GM21825 (cell line): Measurements from ENCODE around the gene AQP10.
A peak's percentile ranks its signal among the peaks of the same experiment; 100 is the strongest.
"Not testable (repeated sequence)": the region's sequence is repeated elsewhere in the genome, so short reads cannot be mapped to it uniquely, and the experiment has no call there.

ENCODE experiments used
- ATAC-seq: cut with Tn5 transposase; IDR thresholded peaks from one replicate; pipeline ENCODE4 v1.9.1; 2021; ENCODE audit warnings: mild to moderate bottlenecking, moderate library complexity; ENCODE audit not compliant: unreplicated experiment

AQP10 gene, protein sequence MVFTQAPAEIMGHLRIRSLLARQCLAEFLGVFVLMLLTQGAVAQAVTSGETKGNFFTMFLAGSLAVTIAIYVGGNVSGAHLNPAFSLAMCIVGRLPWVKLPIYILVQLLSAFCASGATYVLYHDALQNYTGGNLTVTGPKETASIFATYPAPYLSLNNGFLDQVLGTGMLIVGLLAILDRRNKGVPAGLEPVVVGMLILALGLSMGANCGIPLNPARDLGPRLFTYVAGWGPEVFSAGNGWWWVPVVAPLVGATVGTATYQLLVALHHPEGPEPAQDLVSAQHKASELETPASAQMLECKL

GRCh38 chr1:154320882-154321608 is at the start of gene AQP10:
TSS of gene AQP10 (plus strand) at chr1:154321093. CDS start at chr1:154321156, 63 bp downstream.
- no peak for ATAC-seq

GRCh38 chr1:154272217-154272998 is 48.5 kb upstream of the AQP10 start, which contains the start of gene HAX1:
TSS of gene HAX1 (plus strand) at chr1:154272629. CDS start at chr1:154272724, 95 bp downstream.
- ATAC-seq, result peak; percentile 91

DNA sequence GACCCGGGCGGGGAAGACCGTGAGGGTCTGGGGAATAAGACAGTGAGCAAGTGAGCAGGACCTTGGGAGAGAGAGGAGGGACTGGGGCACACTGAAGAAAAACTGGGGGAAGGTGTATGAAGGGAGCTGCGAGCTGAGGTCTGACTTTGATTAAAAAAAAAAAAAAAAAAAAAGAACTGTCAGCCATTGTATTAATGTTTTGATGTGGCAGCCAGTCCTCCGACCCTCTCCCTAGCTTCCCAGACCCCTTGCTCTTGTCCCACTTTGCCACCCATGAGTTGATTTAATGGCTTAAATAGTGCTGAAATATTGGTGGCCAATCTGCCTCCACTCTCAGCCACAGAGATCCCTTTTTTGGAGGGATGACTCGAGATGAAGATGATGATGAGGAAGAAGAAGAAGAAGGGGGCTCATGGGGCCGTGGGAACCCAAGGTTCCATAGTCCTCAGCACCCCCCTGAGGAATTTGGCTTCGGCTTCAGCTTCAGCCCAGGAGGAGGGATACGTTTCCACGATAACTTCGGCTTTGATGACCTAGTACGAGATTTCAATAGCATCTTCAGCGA is 47.8 kb upstream of the AQP10 start:
- ATAC-seq, result no peak

GRCh38 chr1:154276797-154277196 is 44.1 kb upstream of the AQP10 start:
- ATAC-seq, result no peak

DNA sequence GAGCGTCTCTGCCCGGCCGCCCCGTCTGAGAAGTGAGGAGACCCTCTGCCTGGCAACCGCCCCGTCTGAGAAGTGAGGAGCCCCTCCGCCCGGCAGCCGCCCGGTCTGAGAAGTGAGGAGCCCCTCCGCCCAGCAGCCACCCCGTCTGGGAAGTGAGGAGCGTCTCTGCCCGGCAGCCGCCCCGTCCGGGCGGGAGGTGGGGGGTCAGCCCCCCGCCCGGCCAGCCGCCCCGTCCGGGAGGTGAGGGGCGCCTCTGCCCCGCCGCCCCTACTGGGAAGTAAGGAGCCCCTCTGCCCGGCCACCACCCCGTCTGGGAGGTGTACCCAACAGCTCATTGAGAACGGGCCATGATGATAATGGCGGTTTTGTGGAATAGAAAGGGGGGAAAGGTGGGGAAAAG is 33.3 kb upstream of the AQP10 start:
- not testable (repeated sequence) for ATAC-seq

DNA sequence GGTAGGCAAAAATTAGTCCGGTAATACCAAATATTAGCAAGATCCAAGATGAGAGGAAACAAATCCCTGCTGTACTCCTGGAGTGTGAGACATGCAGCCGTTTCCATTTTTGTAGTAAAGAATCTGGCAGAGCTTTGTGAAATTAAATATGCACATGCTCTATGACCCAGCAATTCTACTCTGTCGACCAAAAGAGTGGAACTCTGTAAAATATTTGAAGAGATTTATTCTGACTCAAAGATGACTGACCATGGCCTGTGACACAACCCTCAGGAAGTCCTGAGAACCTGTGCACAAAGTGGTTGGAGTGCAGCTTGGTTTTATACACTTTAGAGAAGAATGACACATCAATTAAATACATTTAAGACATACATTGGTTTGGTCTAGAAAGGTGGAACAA is 32.2 kb upstream of the AQP10 start:
- no peak for ATAC-seq

- no peak for ATAC-seq
Observed at GRCh38 chr1:154290921-154291320, 30.0 kb upstream of the AQP10 start.

DNA sequence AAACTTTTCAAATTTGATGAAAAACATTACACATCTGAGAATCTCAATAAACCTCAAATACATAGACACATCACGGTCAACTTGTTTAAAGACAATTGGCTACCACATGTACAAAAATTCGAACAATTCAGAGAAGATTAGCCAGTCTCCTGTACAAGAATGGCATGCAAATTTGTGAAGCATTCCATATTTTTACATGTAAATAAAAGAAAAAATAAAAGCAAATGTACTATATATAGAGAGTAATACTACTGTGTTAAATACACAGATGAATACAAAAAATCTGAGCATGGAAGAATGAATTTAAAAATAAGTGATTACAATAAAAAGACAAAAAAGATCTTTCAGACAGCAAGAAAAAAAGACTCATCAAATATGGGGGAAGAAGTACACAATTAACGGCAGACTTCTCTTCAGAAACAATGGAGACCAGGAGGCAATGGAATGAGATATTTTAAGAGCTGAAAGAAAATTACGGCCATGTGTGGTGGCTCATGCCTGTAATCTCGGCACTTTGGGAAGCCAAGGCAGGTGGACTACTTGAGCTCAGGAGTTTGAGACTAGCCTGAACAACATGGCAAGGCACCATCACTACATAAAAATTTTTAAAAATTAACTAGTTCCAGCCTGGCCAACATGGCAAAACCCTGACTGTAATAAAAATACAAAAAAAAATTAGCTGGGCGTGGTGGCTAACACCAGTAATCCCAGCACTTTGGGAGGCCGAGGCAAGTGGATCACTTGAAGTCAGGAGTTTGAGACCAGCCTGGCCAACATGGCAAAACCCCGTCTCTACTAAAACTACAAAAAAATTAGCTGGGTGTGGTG is 25.3 kb upstream of the AQP10 start:
- ATAC-seq, result no peak

DNA sequence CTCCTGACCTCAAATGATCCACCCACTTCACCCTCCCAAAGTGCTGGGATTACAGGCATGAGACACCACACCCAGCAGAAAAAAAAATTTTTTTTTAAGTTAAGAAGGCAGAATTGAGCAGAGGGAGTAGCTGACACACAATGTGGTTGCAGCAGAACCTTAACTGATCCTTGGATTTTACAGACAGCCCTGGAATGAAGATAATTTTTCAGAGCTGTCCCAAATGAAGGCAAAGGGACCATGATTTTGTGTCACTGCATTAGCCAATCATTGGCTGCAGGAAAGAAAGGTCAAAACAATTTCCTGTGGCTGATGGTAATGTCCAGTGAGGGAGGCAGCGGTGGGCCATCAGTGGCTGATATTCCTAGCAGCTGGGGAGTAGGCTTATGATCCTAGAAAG is 19.3 kb upstream of the AQP10 start:
- ATAC-seq, result no peak

DNA sequence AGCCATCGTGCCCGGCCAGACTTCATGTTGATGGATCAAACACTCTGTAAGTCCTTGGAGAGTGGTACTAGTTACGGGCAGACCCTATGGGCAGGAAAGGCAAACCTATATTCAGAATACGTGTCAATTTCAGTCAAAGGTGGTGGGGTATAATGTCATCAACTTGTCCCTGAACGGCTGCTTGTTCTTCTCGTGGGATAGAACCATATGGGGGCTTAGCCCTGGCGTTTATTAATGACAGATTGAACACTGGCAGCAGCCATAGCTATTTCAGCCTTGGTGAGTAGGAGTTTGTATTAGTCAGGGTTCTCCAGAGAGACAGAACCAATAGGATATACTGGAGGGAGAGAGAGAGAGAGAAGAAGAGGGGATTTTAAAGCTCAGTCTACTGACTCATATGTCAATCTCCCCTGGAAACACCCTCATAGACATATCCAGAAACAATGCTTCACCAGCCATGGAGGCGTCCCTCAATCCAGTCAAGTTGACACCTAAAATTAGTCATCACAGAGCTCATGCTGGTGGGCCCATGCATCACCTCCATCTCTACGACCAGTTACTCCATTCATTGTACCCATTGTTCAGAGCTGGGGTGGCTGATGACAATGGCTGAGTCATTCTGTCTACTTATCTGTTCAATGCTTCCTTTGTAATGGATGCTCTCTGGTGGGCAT is 16.1 kb upstream of the AQP10 start:
- ATAC-seq, result no peak

GRCh38 chr1:154306151-154306550 is 14.7 kb upstream of the AQP10 start:
- ATAC-seq, result no peak

- ATAC-seq, result not testable (repeated sequence)
Observed at GRCh38 chr1:154307670-154308270, 13.1 kb upstream of the AQP10 start.

GRCh38 chr1:154309136-154309535 is 11.8 kb upstream of the AQP10 start:
- ATAC-seq, result not testable (repeated sequence)

DNA sequence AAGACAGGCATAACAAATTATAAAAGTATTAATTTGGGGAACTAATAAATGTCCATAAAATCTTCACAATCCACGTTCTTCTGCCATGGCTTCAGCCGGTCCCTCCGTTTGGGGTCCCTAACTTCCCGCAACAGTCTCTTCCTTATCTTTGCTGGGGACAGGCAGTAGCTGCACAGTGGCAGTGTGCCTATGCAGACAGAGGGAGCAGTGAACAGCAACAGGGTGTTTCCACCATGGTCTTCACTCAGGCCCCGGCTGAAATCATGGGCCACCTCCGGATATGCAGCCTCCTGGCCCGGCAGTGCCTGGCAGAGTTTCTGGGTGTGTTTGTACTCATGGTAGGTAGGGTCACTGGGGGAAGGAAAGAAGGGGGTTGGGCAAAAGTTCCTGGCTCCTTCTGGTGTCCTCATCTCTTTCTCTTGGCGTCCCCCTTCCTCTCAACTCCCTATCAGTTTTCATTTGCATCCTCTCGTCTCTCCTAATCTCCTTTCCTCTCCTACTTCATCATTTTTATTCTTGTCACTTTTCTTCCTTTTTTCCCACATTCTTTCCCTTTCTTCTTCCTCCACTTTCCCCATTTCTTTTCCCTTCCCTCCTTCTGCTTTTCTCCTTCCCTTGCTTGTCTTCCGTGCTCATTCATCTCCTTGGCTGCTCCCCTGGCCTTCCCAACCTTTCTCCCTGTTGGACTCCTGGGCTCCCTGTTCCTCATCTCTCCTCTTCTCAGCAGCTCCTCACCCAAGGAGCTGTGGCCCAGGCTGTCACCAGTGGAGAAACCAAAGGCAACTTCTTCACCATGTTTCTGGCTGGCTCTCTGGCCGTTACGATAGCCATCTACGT is 8.4 kb upstream of the AQP10 start:
- not testable (repeated sequence) for ATAC-seq

GRCh38 chr1:154313066-154313356 is 7.9 kb upstream of the AQP10 start:
- no peak for ATAC-seq

GRCh38 chr1:154314226-154314625 is 6.7 kb upstream of the AQP10 start:
- ATAC-seq, result not testable (repeated sequence)

GRCh38 chr1:154316704-154317103 is 4.2 kb upstream of the AQP10 start:
- ATAC-seq, result no peak

DNA sequence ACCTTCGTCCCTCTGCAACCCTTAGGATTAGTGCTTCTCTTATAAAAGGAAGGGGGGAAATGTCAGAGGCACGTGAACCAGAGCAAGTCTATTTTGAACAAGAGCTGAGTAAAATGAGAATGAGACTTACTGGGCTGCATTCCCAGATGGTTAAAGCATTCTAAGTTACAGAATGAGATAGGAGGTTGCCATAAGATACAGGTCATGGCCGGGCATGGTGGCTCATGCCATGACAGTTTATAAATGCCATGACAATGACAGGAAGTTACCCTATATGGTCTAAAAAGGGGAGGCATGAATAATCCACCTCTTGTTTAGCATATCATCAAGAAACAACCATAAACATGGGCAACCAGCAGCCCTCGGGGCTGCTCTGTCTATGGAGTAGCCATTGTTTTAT is 2.5 kb upstream of the AQP10 start:
- no peak for ATAC-seq

GRCh38 chr1:154321609-154321934 is 679 bp downstream of the AQP10 start:
- ATAC-seq, result not testable (repeated sequence)
